Umbilical cord (tissue), 2 donors: Measurements from ENCODE around the gene CHST11. TPM values are rescaled to one million over a fixed set of nuclear protein-coding genes. Genes with fewer than 3 reads are reported as not detected.
A peak's percentile ranks its signal among the peaks of the same experiment; 100 is the strongest.
"Not testable (repeated sequence)": the region's sequence is repeated elsewhere in the genome, so short reads cannot be mapped to it uniquely, and the experiment has no call there.

Source experiments
- DNase-seq: peaks from one replicate; pipeline ENCODE4 v3.0.0-alpha.2; 2015; ENCODE audit warnings: low spot score
- total RNA-seq: library from RNA; depleted of rRNA; stranded (reverse); fragments of >200 nt; gene quantifications from one replicate; pipeline ENCODE4 v1.2.3, GENCODE V29; 2014; ENCODE audit warnings: low replicate concordance; ENCODE audit not compliant: insufficient read depth

CHST11 gene
- total RNA-seq, 1 donor from 2014 or later = 6.5 TPM

DNA sequence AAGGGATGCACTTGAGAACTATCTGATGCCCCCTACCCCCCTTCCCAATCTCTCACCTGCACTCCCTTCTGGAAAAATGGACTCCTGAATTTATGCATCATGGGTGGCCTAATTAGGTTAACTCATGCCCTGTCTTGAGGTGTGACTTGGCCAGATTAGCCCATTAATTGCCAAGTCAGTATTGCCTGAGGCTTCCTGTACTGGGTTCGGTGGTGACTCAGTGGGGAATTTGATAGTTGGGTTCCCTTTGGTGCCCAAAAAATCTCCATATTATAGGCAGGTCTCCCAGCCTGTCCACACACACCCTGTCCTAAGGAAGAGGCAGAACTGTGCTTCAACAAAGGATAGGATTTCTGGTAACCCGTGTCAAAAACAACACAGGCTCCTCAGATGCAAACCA, 146.1 kb downstream of the CHST11 start:
- no peak for DNase-seq

DNA sequence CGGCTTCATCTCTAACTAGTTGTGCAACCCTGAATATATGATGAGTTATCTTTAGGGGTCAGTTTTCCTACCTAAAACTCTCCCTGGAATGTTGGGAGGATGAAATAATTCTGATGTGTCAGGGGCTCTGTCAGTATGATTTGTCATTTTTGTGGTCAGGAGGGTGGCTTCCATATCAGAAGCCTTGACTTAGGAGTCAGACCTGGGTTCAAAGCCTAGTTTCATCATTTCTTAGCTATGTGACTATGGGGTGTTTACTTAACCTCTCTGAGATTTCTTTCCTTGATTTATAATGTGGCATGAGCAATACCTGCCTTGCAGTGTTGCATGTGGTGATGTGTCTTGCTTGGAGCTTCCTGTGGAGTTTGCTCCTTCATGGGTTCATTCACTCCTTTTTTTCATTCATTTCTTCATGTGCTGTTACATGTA, 146.8 kb downstream of the CHST11 start:
- DNase-seq = no peak

DNA sequence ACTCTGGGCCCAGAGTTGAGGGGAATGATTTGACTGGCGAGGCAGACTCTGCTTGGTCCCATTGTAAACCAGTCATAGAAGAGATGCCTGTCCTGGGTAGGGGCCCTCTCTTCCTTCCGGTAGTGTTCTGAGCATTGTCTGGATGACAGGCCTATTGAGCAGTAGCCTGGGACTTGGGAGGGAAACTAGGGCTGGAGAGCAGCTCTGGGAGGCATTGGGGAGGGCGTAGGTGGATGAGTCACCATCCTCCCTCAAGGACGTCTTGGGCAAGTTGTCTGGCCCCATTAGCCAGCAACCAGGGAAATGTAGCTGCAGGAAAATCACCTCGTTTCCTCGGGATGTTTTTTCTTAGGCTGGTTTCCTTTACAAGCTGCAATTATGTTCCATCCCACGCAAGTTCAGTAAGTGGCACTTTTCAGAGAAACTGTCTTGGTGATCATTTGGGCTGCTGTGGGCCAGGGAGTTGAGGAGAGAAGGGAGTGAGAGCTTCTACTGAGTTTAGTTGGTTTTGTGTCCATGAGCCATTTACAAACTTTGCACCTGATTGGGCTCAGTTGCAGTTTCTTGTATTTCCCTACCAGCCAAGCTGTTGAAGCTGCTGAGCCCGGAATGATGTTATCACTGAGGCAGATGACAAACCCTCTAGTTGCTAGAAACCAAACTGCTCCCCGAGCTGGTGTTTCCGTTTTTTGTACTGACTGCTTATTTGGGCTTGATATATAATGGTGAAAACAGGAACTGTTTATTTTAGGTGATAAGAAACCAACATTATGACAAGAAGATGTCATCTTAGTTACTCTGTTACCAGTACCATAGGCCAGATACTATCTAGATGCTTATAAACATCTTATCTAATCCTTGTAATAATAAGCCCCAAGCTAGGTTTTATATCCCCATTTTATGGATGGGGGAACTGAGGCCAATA, 147.6 kb downstream of the CHST11 start:
- peak; percentile 35 for DNase-seq

DNA sequence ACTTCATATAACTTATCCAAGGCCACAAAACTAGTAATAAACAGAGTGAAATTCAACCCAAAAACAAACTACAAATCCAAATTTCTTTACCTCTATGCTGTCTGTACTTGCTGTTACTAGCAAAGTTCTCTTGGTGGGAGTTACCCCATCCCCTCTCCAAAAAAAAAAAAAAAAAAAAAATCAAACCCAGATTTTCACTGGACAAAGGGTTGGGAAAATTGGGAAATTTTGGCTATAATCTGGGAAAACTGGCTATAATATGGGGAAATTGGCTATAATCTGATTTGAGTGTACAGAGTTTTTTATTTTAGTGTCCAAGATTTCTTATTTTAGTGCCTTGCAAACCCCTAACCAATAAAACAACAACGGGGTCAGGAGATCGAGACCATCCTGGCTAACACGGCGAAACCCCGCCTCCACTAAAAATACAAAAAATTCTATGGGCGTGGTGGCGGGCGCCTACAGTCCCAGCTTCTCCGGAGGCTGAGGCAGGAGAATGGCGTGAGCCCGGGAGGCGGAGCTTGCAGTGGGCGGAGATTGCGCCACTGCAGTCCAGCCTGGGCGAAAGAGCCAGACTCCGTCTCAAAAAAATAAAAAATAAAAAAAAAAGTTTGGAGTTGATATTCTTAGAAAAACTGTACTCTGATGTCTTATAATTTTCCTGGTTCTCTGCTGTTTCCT, 148.4 kb downstream of the CHST11 start:
- no peak for DNase-seq

DNA sequence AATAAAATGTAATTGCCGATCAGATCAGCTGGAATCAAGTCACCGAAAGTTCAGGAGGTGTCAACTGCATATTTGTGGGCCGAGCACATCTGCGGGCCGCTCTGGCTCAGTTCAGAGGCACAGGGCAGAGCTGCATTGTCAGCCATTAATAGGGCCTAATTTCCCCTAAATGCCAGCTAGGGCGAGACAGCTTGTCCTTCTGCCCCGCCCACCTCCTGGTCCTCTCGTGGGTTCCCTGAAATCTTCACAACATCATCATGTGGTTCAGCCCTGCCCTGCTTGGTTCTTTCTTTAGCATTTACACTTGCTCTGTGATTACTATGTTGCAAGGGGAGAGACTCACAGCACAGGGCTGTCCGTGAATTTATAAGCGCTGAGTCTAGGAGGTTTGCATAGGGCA, 148.9 kb downstream of the CHST11 start:
- DNase-seq = peak; percentile 44

DNA sequence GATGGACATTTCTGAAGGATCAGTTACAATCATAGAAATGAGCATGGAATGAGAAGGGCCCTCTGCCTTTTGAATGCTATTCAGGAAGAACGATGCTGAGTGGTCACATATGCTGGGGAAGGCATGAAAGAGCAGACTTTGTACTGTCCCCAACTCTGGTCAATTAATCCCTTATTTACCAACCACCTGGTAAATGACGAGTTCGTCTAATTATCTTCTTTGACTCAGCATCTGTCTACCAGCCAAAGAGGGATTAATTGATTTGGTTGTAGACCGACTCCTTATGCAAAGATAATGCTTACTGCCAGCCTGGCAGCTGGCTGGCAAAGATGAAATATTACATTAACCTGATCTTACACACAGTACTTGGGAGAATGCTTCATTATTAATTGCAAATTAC, 152.2 kb downstream of the CHST11 start:
- no peak for DNase-seq

DNA sequence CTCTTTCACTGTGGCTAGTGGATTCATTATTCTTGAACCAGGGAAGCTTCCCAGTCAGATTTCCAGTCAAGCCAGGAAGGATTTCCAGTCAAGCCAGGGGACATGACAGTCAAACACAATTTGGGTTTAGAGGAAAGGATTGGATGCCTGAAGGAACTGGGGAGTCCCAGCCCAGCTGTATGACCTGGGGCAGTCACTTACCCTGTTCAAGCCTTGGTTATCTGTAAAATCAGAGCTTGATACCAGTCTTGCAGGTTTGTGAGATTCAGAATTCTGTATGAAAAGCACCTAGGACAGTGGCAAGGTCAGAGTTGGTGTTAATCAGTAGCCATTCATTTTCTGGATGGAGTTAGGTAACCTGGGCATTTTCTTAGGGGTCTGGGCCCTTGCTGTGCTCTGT, 152.7 kb downstream of the CHST11 start:
- DNase-seq = no peak

DNA sequence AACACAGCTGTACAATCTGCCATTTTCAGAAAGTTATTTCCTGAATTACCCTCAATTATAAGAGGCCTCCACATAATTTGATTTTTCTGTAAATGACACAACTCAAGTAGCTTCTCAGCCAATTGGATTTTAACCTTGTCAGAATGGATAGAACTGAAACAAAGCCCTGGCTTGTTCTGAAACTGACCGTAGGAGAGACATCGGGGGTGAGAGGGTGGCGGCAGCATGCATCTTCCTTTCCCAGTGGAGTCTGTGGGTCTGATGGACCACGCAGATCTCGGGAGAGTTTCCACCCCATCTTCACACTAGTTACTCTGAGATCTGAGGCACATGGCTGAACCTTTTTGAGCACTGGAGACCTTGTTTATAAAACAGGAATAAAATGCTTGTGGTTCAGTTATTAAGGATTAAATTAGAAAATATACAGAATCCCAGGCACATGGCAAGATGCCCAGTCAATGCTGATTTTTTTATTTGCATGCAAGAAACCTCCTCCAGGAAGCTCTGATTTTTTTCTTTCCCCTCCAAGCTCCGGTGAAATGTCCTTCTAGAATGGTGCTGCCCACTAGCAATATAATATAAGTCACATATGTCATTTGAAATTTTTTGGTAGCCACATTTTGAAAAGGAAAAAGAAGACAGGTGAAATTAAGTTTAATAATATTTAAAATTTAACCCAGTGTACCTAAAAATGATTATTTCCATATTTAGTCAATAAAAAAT, 153.9 kb downstream of the CHST11 start:
- DNase-seq = no peak

DNA sequence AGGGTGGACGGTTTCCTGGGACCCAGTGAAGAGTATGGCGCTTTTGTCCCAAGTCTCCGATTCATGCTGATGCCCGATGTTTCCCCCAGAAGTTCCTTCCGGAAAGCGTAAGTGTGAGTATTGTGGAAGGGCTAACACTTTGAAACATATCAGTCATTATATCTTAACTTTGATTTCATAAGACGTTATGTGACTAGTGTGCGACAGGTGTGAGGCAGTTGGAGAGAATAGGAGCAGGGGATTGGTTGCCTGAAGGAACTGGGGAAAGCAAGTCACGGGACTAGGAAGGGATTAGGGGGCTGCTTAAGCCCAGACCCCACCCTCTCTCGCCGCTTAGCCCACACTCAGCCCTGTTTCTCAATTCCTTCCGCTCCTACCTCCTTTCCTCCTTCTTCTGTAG, 154.9 kb downstream of the CHST11 start:
- DNase-seq = no peak

DNA sequence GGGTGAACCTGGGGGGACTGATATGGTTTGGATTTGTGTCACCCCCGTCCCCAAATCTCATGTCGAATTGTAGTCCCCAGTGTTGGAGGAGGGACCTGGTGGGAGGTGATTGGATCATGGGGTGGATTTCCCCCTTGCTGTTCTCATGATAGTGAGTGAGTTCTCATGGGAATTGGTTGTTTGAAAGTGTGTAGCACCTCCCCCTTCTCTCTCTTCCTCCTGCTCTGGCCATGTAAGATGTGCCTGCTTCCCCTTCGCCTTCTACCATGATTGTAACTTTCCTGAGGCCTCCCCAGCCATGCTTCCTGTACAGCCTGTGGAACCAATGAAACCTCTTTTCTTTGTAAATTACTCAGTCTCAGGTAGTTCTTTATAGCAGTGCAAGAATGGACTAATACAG, 156.6 kb downstream of the CHST11 start:
- not testable (repeated sequence) for DNase-seq

DNA sequence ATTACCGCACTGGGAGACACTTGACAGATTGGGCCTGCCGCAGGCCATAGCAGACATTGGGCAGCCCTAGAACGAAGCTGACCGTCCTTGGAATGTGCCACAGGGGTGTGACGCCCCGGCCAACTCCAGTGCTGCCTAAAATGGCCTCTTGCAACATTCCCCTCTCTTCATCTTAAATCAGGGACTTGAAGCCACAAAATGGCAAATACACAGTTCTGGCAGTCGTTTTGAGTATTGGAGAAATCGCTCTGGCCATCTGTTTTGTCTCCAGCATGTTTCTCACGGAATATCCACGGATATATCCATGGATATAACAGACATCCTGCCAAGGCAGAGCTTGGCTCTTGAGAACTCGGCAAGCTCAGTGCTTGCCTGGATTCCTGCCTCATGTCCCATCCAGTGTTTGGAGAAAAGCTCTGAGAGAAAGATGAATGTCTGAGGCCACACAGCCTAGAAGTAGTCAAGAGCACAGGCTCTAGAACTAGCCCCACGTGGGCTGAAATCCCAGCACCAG, 158.4 kb downstream of the CHST11 start:
- DNase-seq = peak; percentile 83

DNA sequence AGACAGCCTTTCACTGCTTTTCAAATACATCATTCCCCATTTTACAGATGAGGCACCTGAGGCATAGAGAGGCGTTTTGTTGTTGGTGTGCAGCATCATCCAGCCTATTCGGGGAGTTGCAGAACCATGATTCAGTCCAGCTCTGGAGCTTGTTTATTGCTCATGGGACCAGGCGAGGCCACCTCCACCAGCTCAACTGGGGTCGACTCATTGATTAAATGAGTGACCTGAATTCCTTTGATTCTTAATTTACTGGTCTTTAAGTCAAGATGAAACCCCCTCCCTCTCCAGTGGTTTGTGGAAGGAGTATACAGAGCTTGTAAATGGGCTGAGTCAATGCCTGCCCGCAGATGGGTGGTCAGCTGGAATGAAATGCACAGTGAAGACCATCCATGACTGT, 161.9 kb downstream of the CHST11 start:
- DNase-seq = no peak

DNA sequence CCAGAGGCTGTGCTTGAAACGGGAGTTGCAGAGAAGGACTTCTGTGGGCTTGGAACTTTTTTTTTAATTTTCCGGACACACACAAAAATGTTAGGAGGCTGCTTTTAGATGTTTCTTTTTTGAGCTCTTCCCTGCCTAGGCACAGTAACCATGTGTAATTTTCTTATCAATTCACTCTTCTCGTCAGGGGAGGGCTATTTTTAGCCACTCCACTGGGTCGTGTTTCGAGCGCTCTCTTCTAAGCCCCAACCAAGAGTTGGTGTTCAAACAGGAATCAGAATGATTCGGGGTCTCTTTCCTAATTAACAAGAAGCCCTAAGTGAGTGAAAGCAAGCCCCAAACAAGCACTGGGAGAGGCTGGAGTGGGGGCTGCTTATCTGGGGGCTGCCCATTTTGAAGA, 162.6 kb downstream of the CHST11 start:
- no peak for DNase-seq

DNA sequence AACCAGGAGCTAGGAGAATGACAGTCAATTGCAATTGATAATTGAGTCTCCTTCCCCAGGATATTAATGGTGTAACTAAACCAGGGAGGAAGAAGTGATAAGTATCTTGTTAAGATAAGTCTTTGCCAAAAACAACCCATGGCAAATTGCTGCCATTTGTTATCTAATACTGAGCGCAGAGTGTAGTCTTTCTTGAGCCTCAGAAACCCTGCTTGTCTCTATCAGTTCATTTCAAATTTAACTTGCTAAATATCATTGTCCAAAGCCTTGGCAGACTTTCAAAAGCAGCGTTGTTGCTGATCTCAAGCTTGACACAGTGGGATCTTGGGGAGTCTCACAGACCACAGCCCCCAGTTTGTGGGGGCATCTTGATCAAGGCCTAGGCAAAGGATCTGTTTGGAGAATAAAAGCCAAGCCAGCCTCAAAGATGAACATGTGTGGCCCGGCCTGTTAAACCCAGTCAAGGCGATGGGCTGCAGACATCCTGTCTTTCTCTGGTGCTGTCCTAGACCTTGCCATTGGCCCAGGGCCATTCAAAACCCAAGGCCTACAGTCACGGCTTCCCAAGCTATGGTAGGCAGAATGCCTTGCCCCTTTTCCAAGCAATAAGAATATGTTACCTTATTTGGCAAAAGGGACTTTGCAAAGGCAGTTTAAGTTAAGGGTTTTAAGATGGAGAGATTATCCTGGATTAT, 164.2 kb downstream of the CHST11 start:
- no peak for DNase-seq

DNA sequence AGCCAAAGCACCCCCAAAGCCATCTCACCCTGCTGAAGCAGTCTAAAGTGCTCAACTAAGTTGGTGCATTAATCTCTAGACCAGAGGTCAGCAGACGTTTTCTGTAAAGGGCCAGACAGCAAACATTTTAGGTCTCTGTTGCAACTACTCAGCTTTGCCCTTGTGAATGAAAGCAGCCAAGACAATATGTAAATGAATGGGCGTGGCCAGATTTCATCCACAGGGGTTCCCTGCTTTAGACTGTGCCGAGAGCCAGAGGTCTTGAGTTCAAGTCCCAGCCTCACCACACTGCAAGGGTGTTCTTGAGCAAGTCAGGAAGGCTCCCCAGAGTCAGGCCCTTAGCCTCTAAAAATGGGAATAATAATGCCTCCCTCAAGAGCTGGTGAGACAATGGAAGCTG, 166.2 kb downstream of the CHST11 start:
- DNase-seq = no peak

DNA sequence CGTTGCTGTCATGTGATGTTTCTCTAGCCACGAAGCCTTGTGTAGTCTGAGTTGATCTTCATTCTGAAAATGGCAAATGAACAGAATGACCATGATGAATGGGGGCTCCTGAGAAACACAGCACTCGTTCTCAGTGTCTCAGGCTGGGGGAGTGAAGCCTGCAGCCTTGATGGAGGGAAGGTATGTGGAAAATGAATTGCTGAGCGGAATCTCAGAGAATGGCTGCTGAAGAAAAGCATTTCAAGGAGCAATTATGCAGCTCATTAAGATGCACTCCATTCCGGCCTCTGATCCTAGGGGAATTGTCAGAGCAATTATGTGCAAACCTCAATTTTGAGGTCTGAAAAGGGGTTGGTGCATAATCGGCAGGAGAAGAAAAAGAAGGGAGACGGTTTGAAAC, 167.1 kb downstream of the CHST11 start:
- DNase-seq = no peak

DNA sequence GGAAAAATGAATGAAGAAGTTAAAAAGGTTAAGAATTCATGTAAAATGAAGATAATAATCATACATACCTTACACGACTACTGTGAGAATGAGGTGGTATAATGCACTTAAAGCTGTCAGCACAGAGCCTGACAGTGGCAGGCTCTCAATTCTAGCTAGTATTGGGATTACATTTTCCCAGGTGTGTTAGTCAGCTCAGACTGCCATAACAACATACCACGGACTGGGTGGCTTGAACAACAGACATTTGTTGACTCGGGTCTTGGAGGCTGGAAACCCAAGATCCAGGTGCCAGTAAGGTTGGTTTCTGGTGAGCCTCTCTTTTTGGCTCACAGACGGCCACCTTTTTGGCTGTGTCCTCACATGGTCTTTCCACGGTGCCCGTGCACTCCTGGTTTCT, 167.8 kb downstream of the CHST11 start:
- DNase-seq = no peak

DNA sequence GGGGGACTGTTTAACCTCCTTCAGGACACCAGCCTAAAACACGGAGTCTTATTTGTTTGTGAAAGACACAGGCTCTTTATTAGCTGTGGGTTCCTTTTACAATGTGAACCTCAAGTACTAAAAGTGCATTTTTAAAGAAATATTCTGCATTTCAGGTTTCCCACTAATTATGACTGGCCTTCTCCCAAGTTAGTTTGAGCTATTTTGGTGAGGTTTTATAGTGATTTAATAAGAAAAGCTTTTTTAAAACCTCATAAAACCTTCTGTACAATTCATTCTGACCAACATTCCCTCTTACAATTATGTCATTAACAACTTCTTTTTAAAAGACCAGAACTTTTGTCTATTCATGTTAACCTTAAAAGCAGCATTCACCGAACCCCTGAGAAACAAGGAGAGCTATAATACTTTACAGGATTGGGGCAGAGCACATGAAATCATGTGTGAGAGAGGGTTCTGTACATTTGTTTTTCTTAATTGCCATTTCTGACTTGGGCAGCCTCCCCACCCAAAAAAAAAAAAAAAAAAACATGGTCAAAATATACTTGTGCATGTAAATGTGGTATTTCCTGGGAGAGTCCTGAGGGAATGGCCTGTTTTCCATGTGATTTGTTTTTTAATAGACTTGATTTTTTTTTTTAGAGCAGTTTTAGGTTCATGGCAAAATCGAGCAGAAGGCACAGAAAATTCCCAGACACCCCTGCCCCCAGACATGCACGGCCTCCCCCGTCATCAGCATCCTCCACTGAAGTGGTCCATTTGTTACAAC, 169.5 kb downstream of the CHST11 start:
- DNase-seq = no peak

DNA sequence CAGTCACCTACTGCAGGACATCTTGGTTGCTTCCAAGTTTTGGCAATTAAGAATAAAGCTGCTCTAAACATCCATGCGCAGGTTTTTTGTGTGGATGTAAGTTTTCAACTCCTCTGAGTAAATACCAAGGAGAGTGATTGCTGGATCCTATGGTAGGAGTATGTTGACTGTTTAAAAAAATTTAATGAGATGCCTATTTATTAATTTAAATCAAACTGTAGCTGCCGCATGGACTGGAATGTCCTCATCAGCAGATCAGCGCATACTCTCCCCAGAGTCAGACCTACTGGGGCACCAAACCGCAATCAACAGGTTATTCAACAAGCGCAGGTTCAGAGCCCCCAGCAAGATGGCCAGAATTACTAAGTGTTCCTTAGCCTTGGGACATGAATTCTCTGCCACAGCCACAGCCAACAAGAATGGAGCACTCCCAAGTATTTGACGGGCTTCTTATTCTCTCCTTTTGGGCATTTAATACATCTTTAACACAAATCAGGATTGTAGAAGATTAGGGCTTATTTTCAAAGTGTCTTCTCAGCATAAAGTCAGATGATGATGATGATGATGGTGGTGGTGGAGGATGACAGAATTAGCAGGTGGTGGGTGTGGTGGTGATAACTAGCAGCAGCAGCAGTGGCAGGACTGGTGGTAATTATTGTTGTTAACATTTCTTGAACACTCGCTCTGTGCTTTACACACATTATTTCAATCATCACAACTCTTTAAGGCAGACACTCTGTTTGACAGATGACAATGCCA, 170.7 kb downstream of the CHST11 start:
- DNase-seq = no peak
